NCI-H2171 (cell line): ENCODE data around the gene HIVEP3.

ENCODE experiments used
- DNase-seq: peaks from one replicate; lab custom pipeline; 2025; lab: John Stamatoyannopoulos, UW

Gene HIVEP3

DNA sequence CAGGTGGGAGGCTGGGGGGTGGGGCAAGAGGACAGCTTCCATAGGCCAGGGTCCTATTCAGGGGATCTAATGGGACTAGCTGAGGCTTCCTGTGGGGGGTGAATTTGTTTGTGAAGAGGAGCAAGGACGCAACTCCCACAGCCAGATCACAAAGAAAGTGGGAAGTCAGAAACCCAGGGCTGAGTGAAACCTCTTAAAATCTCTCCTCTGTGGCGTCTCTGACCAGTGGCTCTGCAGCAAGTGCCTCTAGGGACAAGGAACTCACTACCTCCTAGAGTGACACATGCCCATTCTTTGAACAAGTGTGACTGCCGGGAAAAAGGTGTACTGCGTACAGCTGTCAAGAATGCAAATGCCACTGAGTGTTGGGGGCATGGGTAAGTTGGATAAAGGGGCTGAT, 187.9 kb downstream of the HIVEP3 start:
- DNase-seq, result no peak

- no peak for DNase-seq
Observed at GRCh38 chr1:41728403-41729202, 190.1 kb downstream of the HIVEP3 start.

DNA sequence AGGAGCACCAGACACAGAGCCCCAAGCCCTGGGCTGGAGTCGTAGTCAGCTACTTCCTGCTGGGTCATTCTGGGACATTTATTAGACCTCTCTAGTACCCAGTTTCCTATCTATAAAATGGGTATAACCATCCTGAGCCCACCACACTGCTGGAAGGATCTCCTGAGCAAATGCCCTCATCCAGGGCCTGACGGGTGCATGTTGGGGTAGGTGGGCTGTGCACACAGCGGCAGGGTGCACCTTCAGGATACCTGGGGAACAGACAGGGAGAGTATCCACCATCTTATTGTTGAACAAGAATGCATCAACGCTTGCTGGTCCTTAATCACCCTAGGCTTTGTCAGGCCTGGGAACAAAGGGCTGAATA, 191.0 kb downstream of the HIVEP3 start:
- no peak for DNase-seq

- DNase-seq, result peak; percentile 57
Observed at GRCh38 chr1:41726899-41727748, 191.6 kb downstream of the HIVEP3 start.

GRCh38 chr1:41726292-41726691, 192.4 kb downstream of the HIVEP3 start:
- DNase-seq, result no peak

GRCh38 chr1:41724926-41725325, 193.8 kb downstream of the HIVEP3 start:
- no peak for DNase-seq

- no peak for DNase-seq
Observed at GRCh38 chr1:41724248-41724647, 194.5 kb downstream of the HIVEP3 start.

GRCh38 chr1:41723786-41724185, 194.9 kb downstream of the HIVEP3 start:
- DNase-seq, result no peak

DNA sequence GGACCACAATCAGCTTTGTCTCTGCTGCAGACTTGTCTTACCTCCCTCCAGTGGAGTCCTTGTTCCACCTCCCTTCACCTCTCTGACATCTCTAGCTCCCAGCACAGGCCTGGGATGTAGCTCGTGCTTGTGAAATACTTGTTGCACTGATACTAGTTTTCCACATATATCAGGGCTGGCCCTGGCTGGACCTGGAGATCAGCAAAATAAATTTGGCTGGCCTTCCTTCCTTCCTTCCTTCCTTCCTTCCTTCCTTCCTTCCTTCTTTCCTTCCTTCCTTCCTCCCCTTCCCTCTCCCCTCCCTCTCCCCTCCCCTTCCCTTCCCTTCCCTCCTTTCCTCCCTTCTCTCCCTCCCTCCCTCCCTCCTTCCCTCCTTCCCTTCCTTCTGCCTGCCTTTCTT, 196.5 kb downstream of the HIVEP3 start:
- no peak for DNase-seq

- DNase-seq, result no peak
Observed at GRCh38 chr1:41720861-41721410, 197.8 kb downstream of the HIVEP3 start.

DNA sequence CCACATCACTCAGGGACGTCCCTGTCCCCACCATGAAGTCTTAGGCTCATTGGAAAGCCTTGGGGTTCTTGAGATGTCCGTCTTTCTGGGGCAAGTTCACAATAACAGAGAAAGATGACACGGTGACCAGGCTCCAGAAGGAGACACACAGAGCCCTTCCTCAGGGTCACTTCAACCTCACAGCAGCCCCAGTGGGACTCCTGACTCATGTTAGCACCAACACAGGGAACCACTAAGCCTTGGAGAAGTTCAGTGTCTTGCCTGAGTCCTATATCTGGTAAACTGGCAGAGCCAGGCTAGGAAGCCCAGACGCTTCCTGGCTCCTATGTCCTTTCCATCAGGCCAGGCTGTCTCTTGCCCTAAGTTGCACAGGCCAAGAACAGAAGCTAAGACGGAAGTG, 199.1 kb downstream of the HIVEP3 start:
- no peak for DNase-seq

- no peak for DNase-seq
Observed at GRCh38 chr1:41719128-41719527, 199.6 kb downstream of the HIVEP3 start.

DNA sequence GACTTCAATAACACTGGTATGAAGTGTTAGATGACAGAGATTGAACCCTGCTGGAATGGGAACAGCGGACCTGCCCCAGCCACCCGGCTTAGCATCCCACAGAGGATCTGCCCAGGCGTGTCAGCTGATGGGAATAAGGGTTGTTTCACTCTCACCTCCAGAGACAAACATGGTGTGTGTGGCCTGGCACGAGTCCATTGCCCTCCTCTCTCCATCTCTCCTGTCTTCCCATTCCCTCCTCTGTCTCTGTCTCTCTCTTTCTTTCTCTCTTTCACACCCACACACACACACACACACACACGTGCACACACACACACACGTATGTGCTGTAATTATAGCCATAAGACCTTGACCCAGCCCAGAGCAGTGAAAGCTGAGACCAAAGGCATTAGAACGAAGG, 200.2 kb downstream of the HIVEP3 start:
- DNase-seq, result no peak

DNA sequence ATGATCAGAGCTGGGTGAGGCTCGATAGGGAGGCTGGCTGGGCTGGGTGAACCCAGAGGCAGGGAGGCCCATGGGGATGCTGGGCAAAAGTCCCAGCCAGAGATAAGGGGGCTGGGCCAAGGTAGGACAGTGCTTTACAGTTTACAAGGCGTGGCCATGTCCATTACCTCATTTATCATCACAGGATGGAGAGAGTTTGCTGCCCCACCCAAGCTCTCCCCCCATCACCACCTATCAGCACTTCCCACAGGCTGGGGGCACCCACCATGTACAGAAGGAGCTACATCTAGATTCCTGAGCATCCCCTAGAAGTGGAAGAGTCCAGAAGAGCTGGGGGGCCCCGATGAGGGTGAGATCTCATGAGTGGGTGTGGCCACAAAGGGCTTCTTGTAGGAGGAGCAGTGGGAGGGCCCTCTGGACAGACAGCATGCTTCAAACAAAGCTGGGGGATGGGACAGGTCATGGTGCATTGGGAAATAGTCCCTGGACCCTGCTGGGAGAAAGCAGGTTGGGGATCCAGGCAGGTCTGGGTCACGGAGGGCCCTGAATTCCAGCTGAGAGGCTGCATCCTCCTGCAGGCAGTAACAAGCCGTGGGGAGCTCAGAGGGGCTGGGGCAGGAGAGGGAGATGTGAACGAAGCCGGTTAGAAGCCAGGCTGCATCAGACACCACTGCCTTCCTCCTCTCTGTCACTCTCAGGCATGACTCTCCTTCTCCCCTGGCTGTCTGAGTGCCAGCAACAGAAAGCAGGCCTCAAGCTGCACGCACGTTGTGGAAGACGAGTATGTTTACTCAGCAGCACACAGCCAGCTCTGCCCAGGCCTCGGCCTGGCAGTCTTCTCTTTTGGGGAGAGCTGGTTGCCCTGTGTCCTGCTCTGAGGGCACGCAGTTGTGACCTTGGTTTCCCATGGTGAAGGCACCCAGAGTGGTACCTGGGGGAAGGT, 202.3 kb downstream of the HIVEP3 start:
- DNase-seq, result no peak

DNA sequence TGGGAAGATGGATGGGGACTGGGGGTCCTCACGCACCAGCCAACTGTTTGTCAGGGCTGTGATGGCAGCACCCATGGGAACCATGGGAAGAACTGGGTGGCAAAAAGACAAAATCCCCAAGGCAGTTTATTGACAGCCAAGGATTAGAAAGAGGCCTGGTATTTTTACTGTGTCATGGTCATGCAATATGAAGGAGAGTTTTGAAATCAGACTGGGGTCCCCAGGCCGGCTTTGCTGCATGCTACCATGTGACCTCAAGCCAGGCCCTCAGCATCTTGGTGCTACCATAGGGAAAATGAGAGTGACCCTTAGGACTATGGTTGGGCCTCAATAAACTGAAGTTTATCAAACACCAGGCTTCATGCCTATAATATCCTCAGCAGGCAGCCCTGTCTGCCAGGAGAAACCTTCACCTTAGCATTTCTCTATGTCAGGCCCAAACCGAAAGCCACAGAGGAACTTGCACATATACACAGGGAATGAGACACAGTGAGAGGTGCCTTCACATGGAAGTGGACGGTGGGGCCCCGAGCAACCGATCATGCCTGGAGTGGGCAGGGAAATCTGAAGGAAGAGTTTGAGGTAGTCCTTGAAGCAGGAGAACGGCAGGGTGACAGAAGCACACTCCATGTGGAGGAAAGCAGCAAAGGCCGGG, 203.2 kb downstream of the HIVEP3 start:
- DNase-seq, result no peak

- peak; percentile 88 for DNase-seq
Observed at GRCh38 chr1:41714638-41715389, 203.9 kb downstream of the HIVEP3 start.

DNA sequence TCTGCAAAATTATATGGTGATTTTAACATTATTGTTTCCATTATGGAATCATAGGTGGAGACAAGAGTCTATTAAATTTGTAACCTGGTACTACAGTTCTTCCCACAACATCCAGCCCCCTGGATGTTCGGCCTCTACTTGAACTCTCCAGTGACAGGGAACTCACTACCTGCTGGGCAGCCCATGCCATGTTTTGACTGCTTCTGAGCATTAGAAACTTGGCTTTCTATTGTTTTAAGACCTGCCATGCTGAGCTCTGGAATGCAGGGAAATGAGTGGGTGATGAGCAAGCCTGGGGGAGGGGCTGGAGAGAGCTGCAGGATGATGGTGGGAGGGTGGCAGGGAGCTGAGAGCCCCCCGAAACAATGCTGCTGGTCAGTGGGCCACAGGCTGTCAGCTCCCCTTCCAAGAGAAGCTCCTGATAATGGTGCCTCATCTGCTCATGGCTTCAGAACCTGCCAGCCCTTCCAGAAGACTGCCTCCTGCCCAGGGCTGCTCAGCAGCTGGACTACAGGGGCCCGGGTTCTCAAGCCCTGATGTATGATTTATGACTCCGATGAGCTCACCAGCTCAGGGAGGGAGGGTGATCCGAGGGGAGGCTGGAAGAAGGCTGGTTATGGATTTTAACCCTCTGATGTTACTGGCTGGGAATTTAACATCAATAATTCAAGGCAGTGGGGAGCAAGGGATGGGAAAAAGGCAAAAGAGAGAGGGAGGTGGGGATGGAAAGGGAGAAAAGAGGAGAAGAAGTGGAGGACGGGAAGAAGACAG, 205.0 kb downstream of the HIVEP3 start:
- DNase-seq, result no peak

DNA sequence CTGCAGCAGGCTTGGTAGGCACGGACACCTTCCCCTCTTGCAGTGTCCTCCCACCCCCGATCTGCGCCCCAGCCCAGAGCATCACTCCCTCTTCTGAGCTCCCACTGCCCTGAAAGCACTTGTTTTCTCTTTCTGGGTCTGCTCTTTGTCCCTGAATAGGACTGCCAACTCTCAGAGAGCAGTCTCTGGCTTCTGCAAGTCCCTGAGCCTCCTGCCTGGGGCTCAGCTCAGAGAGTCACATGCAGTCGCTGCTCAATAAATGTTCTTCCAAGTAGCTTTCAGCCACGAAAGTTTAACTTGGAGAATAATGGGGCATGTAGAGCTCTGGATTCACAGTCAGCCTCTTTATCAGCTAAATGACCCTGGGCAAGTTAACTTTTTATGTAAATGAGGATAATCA, 205.6 kb downstream of the HIVEP3 start:
- no peak for DNase-seq

GRCh38 chr1:41712695-41713094, 206.0 kb downstream of the HIVEP3 start:
- DNase-seq, result no peak

GRCh38 chr1:41712081-41712480, 206.6 kb downstream of the HIVEP3 start:
- no peak for DNase-seq
